ENCODE results near the gene DNAH14. TPM values are rescaled to one million over a fixed set of nuclear protein-coding genes. Genes with fewer than 3 reads are reported as not detected.
"Not testable (repeated sequence)": the region's sequence is repeated elsewhere in the genome, so short reads cannot be mapped to it uniquely, and the experiment has no call there.

DNAH14 gene
- total RNA-seq, 3 donors from 2014 or later, result 9.2 to 12.7 (median 10.0) TPM

GRCh38 chr1:224988042-224988441 lies 58.6 kb downstream of the DNAH14 start:
- TF ChIP-seq CTCF (IDR thresholded peaks at IDR 0.05), result no peak
- Histone ChIP-seq H3K4me3 (no peak overlapping the region), H3K9me3 (no peaks in the 10 kb centered on the region), H3K4me1 (ENCODE audit: low read depth) (no peaks in the 10 kb centered on the region), H3K36me3 (ENCODE audit: low read depth) (no peaks in the 10 kb centered on the region)
- ATAC-seq, result no peak
- no peak for DNase-seq
- intact Hi-C loops (cut with DNase I, micrococcal nuclease), result no loop called here

DNA sequence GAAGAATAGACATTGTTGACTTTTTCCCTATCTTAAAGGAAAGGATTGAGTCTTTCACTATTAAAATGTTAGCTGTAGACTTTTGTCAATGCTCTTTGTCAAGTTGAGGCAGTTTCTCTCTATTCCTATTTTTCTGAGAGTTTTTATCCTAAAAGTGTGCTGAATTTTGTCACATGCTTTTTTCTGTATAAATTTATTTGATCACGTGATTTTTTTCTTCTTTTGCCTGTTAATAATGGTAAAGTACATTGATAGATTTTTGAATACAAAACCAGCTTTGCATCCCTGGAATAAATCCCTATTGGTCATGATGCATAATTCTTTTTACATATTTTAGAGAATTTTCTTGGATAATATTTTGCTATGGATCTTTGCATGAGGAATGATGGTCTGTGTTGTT lies 60.1 kb downstream of the DNAH14 start:
- Histone ChIP-seq H3K4me3 (no peak overlapping the region), H3K36me3 (ENCODE audit: low read depth) (no peaks in the 10 kb centered on the region), H3K4me1 (ENCODE audit: low read depth) (no peaks in the 10 kb centered on the region), H3K9me3 (no peaks in the 10 kb centered on the region)
- intact Hi-C loops (cut with DNase I, micrococcal nuclease), result no loop called here
- DNase-seq (no peak), ATAC-seq (no peak)
- TF ChIP-seq CTCF (IDR thresholded peaks at IDR 0.05), result no peak

- H3K36me3 ChIP-seq (ENCODE audit: low read depth); H3K9me3 ChIP-seq; H3K4me1 ChIP-seq (ENCODE audit: low read depth); DNase-seq; H3K4me3 ChIP-seq; intact Hi-C loops (cut with DNase I, micrococcal nuclease); ATAC-seq: not testable (repeated sequence)
Observed at GRCh38 chr1:224991550-224991949, 62.1 kb downstream of the DNAH14 start.

- Histone ChIP-seq H3K4me3 (no peak overlapping the region), H3K36me3 (ENCODE audit: low read depth) (no peaks in the 10 kb centered on the region), H3K4me1 (ENCODE audit: low read depth) (no peaks in the 10 kb centered on the region), H3K9me3 (peaks cover 5% of the 10 kb centered on the region)
- DNase-seq (no peak), ATAC-seq (no peak)
- TF ChIP-seq CTCF (IDR thresholded peaks at IDR 0.05), result no peak
- intact Hi-C loops (cut with DNase I, micrococcal nuclease), result no loop called here
Observed at GRCh38 chr1:224995602-224996001, 66.1 kb downstream of the DNAH14 start.

DNA sequence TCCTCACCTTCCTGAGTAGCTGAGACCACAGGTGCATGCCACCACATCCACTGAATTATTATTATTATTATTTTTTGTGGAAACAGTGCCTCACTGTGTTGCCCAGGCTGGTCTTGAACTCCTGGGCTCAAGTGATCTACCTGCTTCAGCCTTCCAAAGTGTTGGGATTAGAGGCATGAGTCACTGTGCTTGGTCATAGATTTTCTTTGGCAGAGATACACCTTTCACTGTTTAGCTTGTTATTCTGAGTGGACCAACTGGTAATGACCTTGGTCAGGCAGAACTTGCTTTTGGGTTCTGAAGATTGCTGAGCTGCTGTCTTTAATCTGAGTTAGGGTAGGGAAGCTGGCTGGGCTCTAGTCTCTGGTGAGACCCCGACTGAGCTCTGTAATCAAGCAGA lies 66.8 kb downstream of the DNAH14 start:
- DNase-seq, result no peak
- peaks cover 5% of the 10 kb centered on the region for H3K9me3 ChIP-seq
- no peak for TF ChIP-seq CTCF (IDR thresholded peaks at IDR 0.05)
- no peaks in the 10 kb centered on the region for H3K36me3 ChIP-seq (ENCODE audit: low read depth)
- no peaks in the 10 kb centered on the region for H3K4me1 ChIP-seq (ENCODE audit: low read depth)
- intact Hi-C loops (cut with DNase I, micrococcal nuclease), result no loop called here
- H3K4me3 ChIP-seq, result no peak overlapping the region
- no peak for ATAC-seq

- no peak for DNase-seq
- intact Hi-C loops (cut with DNase I, micrococcal nuclease), result no loop called here
- Histone ChIP-seq H3K4me3 (no peak overlapping the region), H3K4me1 (ENCODE audit: low read depth) (no peaks in the 10 kb centered on the region), H3K36me3 (ENCODE audit: low read depth) (no peaks in the 10 kb centered on the region), H3K9me3 (peaks cover 5% of the 10 kb centered on the region)
- ATAC-seq, result no peak
- TF ChIP-seq CTCF (IDR thresholded peaks at IDR 0.05), result no peak
Observed at GRCh38 chr1:224998185-224998584, 68.7 kb downstream of the DNAH14 start.
